Germinal center (tissue), 1 donor: ENCODE results near the gene NPB.

ENCODE experiments used
- DNase-seq: peaks from one replicate; pipeline ENCODE4 v3.0.0; 2012; ENCODE audit warnings: mixed read lengths, low spot score

NPB gene

GRCh38 chr17:81898885-81899284, 3.2 kb upstream of the NPB start:
- DNase-seq: no peak

- no peak for DNase-seq
These were observed 2.4 kb upstream of the NPB start for GRCh38 chr17:81899514-81900166.

- DNase-seq: no peak
These were observed 1.7 kb upstream of the NPB start for GRCh38 chr17:81900181-81900820.

GRCh38 chr17:81901167-81902022, 643 bp upstream of the NPB start:
- no peak for DNase-seq

GRCh38 chr17:81902653-81903414, 796 bp downstream of the NPB start:
- no peak for DNase-seq

GRCh38 chr17:81903415-81903831, 1.4 kb downstream of the NPB start:
- DNase-seq: no peak

- DNase-seq: no peak
These were observed 2.0 kb downstream of the NPB start for GRCh38 chr17:81903896-81904599.

- no peak for DNase-seq
These were observed 2.8 kb downstream of the NPB start for GRCh38 chr17:81904600-81905423.

- no peak for DNase-seq
These were observed 3.4 kb downstream of the NPB start for GRCh38 chr17:81905424-81905875.

GRCh38 chr17:81905993-81906392, 4.0 kb downstream of the NPB start:
- no peak for DNase-seq

GRCh38 chr17:81906476-81907218, 4.6 kb downstream of the NPB start:
- DNase-seq: no peak

GRCh38 chr17:81907219-81908145, 5.4 kb downstream of the NPB start:
- DNase-seq: no peak

- no peak for DNase-seq
These were observed 6.8 kb downstream of the NPB start for GRCh38 chr17:81908793-81909192.

- no peak for DNase-seq
These were observed 7.2 kb downstream of the NPB start for GRCh38 chr17:81909231-81909630.

GRCh38 chr17:81909966-81910839, 8.2 kb downstream of the NPB start:
- no peak for DNase-seq

- DNase-seq: no peak
These were observed 8.8 kb downstream of the NPB start for GRCh38 chr17:81910840-81911276.

GRCh38 chr17:81911277-81911961, 9.4 kb downstream of the NPB start, which contains the start of gene PCYT2:
Gene PCYT2 (minus strand): TSS chr17:81911399. CDS start chr17:81911355, 44 bp downstream.
- peak; percentile 100 for DNase-seq
